NCI-H2107 treated with DMSO at 0.1 percent for 48 hours (cell line): ENCODE results near the gene ACER3.
"Not testable (repeated sequence)": the region's sequence is repeated elsewhere in the genome, so short reads cannot be mapped to it uniquely, and the experiment has no call there.

Experiments
- DNase-seq: peaks from one replicate; lab custom pipeline; 2025; ENCODE audit not compliant: unreplicated experiment; lab: John Stamatoyannopoulos, UW

ACER3 gene

DNA sequence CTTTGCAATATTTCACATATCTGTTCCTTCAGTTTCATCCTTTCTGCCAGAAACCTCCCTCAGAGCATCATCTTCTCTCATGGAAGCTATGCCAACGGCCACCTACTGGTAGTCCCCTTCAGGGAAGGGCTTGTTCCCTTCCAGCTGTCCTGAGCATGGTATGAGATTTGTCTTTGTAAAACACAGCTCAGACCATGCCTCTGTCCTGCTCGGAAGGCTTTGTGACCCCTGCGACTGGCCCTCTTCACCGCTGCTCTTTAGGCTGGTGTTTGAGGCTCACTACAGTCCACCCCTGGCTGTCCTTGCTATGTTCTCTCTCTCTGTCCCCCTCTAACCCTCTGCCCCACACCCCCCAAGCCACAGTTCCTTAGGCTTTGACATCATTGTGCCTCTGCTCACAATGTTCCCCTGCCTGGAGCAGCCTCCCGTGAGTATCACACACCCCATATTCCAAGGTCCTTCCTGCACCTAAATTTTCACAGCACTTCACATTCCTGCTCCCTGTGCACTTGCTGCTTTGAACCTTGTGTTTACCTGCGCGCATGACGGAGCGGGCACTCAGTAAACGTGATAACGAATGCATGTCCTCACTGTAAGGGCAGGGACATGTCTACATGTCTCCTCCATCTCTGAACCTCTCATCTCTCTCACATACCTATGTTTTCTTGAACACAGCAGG is 24.0 kb upstream of the ACER3 start:
- DNase-seq: no peak

DNA sequence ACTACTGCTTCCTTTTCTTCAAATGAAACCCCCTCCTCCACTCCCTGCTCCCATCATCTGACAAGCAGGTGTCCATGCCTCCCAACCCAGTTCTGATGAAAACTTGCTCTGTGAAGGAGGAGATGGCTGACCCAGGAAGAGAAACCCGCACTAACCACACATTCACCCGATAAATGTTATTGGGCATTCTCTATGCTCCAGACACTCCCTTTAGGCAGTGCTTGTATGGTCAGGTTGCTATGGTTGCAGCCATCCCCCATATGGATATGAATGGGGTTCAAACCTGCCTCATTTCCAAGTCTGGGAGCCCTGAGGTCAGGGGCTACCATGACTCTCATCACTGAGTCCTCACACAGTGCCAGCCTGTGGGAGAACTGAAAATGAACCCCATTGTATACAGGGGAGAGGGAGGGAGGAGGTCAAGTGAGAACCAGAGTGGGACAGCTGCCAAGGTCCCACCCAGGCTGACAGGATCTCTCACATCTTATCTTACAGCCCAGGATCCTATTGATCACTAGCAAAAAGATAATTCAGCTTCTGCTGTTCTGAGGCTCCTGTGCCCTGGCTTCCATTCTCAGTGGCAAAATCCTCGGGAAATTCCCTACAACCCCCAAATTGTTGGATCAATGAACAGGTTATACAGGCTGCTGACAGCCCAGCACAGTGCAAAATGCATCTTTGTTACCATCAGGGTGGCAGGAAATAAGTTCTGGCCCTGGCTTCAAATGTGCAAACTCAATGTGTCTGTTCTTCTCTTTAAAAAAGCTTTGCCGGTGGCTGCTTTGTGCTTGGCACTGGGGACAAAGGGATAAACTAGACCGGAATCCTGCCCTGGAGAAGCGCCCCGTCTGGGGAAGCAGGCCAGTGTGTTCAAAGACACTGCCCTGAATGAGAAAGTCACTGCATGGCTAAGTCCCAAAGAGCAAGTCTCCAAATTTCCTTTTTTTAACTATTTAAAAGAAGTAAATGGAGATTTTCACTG is 22.7 kb upstream of the ACER3 start:
- DNase-seq: no peak

DNA sequence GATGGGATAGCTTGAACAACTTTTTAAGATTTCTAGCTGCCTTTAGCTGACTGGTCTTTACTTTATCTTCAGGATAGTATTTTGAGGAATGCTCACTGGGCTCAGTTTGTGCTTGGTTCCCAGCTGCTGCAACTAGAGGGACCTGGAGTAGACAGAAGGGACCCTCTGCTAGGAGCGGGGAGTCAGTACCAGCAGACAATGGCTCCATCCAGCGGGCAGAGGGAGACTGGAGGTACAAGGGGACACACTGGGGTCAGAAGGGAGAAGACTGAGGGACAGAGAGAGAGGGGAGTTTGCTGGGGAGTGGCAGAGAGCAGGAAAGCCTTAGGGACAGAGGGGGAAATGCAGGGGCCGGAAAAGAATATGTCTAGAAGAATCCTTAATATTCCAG is 22.0 kb upstream of the ACER3 start:
- no peak for DNase-seq

DNA sequence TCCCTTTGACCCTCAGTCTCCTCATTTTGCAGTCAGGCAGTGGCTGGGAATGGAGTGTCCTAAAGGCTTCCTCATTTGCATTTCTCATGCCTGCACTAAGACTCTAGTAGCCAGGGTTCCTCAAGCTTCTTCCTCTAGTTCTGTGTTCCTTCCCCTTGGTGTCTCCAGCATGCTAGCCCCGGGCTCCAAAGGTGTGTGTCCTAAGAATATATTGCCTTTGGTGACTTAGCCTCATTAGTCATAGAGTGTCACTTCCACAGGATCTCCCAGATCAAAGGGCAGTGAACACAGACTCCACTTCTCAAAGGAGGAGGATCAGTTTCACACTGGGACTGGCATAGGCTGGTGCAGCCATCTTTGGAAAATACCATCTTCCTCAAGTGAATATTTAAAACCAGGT is 21.4 kb upstream of the ACER3 start:
- DNase-seq: no peak

DNA sequence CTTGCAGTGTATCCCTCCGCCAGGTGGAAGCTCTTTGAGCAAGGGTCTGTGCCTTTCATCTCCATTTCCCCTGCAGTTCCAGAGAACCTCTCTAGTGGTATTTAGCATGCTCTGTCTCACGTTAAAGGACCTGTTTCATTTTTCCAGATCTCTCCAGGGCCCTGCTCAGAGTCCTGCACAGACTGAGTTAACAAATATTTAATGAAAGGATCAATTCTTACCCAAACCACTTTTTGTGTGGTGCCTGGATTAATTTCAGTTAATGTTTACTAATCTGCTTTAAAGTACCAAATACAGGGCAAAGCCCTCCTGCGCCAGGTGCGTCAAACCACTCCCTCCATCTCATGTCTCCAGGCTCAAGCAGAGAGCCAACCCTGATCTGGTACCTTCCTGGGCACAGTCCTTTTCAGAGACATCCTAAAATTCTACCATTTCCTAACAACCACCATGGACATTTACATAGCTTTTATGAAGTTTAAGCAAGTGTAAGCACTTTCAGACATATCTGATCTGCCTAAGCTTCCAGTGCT is 18.7 kb upstream of the ACER3 start:
- DNase-seq: no peak

DNA sequence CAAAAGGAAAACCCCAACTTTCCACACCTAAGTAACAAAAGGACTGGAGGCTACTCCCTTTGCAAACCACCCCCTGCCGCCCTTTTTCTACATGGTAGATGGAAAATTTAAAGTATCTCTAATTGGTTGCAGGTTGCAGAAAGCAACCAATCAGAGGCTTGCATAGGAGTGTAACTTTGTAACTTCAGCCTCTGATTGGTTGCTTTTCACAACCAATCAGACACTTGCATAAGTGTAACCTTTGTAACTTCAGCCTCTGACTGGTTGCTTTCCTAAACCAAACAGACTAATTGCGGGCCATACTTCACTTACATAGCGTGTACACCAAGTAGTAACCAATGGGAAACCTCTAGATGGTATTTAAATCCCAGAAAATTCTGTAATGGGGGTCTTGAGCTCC is 16.8 kb upstream of the ACER3 start:
- DNase-seq: no peak

DNA sequence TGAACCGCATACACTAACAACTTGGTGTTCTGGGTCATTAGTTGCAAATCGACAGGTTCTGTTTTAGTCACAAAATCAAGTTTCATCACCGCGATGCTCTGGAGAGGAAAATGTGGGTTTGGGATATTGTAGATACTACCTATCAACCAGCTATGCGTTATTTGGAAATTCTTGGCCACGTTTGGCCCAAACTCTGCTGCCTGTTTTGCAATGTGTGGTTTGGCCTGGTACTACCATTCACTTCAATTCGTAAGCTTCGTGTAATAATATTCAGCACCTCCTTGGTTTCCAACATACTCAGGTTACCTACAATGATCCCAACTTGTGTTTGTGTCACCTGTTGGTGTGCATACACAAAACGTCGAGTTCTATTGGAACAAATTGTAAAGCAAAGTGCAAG is 16.2 kb upstream of the ACER3 start:
- DNase-seq: no peak

DNA sequence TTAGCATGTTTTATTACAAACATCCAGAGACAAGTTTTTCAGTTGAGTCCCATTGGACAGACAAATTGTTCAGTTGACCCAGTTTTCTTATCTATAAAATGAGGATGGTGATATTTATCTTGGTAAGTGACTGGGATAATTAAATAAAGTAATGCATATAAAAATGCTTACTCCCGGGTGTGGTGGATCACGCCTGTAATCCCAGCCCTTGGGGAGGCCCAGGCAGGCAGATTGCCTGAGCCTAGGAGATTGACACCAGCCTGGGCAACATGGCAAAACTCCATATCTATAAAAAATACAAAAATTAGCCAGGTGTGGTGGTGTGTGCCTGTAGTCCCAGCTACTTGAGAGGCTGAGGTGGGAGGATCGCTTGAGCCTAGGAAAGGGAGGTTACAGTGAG is 15.6 kb upstream of the ACER3 start:
- no peak for DNase-seq

DNA sequence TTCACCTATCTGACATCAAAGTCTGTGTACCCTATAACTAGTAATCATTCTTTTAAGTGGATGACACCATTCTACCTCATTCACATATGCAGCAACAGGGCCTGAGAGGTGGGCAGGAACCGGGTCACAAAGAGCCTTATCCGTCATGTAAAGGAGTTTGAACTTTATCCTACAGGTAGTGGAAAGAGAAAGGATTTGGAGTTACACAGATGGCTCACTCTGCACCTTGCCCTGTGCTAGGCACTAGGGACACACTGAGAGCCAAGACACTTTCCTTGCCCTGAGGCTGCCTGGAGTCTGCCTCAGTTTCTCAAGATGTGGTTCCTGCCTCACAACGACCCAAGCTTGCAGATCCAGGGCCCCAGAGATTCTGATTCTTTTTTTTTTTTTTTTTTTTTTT is 14.3 kb upstream of the ACER3 start:
- no peak for DNase-seq

DNA sequence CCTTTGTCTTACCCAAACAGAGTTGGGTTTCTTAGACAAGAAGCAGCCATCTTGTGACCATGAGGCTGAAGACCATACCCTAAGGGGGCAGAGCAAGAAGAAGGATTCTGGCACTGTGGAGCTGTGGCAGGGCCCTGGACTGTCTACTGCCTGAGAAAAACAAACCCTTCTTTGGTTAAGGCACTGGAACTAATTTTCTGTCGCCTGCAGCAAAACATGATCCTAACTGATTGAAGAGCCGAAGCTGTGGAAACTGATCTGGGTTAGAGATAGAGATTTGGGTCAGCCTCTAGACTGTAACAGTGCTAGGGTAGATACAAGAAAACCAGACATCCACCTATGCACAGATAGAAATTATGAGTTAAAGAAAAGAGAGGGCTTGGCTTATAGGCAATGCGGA is 11.3 kb upstream of the ACER3 start:
- no peak for DNase-seq

DNA sequence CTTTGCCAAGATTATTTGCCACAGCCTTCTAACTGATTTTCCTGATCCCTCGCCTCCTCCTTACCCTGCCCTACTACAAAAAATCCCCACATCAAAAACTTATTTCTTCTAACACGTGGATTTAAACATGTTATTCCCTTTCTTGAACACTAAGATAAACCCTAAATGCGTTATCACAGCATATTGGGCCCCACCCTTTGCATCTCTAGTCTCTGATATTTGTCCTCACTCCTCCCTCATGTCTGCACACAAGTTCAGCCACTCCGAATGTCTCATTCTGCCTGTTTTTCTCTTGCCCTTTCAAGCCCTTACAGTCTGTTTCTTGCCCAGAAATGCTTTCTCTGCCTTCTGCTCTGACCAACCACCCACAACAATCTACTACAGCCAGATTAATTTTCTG is 10.6 kb upstream of the ACER3 start:
- DNase-seq: no peak

DNA sequence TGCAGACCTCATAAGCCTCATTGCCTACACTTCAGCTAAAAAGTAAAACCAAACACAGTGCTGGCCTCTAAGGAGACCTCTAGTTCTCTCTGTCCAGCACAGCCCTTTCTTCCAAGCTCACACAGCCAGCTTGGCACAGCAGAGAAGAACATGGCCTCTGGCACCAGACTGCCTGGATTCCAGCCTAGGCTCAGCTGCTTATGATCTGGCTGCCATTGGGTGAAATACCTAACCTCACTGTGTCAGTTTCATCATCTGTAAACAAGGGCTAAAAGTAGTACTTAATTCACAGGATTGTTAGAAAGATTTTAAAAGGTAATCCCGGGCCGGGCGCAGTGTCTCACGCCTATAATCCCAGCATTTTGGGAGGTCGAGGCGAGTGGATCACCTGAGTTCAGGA is 9.9 kb upstream of the ACER3 start:
- no peak for DNase-seq

DNA sequence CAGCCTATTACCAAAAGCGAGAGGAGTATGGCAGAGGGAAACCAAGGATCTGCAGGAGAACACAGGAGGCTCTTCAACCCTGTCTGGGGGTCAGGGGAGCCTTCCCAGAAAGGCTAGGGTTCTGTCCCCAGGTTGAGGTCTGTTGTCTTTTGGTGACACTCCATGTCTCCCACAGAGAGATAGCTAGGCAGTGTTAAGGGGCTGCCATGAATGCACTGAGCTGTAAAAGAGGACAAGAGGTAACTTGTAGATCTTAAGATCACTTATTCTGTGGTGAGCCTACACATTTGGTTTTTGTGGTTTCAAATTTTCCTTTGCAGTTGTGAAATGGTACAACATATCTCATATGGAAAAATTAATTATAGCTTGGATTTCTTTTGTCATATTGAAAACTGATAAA is 6.0 kb upstream of the ACER3 start:
- no peak for DNase-seq

DNA sequence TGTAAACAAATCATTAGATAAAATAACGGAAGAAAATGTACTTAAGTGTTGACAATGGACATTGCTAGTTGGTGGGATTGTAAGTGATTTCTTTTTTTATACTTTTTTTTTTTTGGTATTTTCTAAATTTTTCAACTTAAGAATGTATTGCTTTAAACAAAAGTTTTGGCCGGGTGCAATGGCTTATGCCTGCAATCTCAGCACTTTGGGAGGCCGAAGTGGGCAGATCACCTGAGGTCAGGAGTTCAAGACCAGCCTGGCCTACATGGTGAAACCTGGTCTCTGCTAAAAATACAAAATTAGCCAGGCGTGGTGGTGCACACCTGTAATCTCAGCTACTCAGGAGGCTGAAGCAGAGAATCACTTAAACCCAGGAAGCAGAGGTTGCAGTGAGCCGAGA is 5.0 kb upstream of the ACER3 start:
- DNase-seq: not testable (repeated sequence)

DNA sequence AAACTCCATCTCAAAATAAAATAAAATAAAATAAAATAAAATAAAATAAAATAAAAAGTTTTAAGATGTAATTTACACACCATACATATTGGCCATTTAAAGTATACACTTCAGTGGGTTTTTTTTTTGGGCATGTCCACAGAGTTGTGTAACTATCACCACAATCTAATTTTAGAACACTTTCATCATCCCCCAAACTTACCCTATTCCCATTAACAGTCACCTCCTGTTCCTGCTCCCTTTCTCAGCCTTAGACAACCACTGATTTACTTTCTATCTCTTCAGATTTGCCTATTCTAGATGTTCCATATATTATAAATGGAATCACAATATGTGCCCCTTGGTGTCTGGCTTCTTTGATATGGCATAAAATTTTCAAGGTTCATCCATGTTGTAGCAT is 4.6 kb upstream of the ACER3 start:
- no peak for DNase-seq

DNA sequence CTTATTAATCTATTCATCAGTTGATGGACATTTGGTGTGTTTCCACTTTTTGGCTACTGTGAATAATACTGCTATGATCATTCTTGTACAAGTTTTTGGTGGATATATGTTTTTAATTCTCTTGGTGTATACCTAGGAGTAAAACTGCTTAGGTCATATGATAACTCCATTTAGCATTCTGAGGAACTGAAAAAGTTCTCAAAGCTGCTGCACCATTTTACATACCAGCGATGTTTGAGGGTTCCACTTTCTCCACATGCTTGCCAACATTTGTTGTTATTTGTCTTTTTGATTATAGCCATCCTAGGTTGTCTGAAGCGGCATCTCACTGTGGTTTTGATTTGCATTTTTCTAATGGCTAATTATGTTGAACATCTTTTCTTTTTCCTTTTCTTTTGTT is 4.1 kb upstream of the ACER3 start:
- DNase-seq: no peak

DNA sequence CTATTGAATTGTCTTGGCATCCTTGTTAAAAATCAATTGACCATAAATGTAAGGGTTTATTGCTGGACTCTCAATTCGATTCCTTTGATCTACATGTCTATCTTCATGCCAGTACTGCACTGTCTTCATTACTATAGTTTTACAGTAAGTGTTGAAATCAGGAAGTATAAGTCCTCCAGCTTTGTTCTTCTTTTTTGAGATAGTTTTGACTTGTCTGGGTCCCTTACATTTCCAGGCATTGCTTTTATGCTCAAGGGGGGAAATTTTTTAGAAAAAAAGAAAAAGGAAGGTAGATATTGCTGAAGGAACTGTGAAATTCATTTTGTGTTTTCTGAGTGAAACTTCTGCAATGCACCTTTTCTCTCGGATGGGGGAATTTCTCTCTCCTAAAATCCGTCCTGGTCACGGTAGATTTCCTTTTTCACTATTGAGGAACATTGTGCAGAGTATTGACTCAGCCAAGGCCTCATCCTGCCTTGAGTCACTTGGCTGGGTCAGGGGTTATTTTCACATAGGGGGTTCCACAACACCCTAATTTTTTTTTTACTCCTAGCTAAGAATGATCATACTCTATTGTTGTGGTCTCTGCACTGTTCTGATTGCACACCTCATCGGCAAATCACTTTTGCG is 2.8 kb upstream of the ACER3 start:
- DNase-seq: no peak

DNA sequence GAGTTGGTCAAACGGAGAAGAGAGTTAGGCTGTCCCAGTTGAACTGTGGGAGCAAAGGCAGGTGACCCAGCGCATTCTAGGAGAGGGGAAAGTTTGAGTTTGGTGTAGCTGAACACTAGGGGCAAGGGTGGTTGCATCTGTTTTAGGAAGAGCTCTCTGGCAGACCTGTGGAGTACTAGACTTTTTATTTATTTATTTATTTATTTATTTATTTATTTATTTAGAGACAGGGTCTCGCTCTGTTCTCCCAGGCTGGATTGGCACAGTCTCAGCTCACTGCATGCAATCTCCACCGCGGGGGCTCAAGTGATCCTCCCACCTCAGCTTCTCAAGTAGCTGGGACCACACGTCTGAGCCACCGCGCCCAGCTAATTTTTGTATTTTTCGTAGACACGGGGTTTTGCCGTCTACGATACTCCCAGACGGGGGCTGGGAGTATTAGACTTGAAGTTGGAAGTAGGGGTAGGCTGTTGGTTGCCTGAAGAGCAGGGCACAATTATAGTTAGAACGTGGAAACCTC is 950 bp upstream of the ACER3 start:
- no peak for DNase-seq

DNA sequence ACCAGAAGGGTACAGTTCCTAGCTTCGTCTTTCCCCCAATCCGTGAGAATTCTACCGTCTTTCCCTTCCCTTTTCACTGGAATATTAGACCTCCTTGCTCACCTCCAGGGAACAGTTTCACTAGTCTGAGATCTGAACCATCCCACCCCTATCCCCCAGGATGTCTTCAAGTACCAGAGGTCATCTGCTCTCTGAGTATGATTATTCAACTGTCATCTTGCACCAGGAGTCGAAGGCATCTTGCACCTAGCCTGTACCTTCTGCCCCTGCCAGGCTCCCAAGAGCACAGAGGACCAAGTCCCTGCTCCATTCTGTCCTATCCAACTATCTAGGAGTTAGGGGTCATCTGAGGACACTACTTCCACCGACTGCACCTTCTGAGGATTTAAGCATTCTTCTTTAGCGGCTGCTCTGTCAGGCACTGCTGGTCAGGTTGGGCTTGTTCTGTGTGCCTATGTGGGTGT is 804 bp downstream of the ACER3 start:
- no peak for DNase-seq

DNA sequence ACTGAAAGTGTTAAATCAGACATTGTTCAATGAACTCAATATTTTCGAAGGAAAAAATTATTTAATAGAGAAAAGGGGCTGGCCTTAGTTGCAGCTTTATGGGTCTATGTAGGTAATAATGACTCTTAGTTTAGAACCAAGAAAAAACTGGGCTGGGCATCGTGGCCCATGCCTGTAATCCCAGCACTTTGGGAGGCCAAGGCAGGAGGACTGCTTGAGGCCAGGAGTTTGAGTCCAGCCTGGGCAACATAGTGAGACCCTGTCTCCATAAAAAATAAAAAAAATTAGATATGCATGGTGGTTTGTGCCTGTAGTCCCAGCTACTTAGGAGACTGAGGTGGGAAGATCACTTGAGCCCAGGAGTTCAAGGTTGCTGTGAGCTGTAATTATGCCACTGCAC is 2.1 kb downstream of the ACER3 start:
- DNase-seq: not testable (repeated sequence)

DNA sequence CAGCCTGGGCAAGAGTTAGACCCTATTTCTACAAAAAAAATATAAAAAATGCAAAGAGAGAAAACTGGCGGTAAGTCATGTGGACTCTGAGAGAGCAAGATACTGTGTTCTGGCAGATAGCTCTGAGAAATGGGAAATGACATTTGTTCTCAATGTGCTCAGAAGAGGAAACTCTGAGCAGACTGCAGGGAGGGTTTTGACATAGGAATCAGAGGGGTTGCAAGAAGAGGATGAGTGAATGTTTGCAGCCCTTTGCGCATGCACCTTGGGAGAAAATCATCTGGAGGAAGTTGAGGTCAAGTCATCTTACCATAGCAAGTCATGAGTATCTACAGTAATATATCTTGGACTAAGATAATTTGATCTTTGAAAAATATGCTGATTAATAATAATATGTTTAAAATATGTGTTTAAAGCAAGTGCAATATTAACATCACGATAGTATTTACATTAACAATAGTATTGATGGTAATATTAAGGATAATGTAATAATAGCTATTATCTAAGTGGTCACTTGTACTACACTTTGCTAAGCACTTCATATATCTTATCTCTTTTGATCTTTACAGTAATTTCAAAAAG is 2.6 kb downstream of the ACER3 start:
- no peak for DNase-seq
